T-helper 17 cell (primary cell): ENCODE data around the gene ELOVL6. TPM values are rescaled to one million over a fixed set of nuclear protein-coding genes. Genes with fewer than 3 reads are reported as not detected.

Source experiments
- ATAC-seq: fragments of 150-1000 bp; cut with Tn5 transposase; 2 replicates; pipeline ENCODE4 v1.10.0; 2021; ENCODE audit warnings: mild to moderate bottlenecking, moderate library complexity
- DNase-seq, 3 donors: peaks; one replicate each; pipeline versions ENCODE4 v3.0.0 to v3.0.0-alpha.2; 2020 to 2021
- H3K9me3 ChIP-seq: one replicate; pipeline ENCODE4 v1.7.0; 2013; ENCODE audit warnings: low read length, mild to moderate bottlenecking; ENCODE audit not compliant: control insufficient read depth, poor library complexity, severe bottlenecking
- H3K27ac Mint-ChIP-seq: one replicate; pipeline ENCODE4 v1.8.0; 2022; ENCODE audit warnings: mild to moderate bottlenecking, moderate library complexity, mixed read lengths
- H3K27me3 Mint-ChIP-seq: one replicate; pipeline ENCODE4 v1.8.0; 2022; ENCODE audit warnings: mixed read lengths
- H3K36me3 Mint-ChIP-seq: one replicate; pipeline ENCODE4 v1.8.0; 2022; ENCODE audit warnings: low read depth, mixed read lengths
- H3K4me1 Mint-ChIP-seq: one replicate; pipeline ENCODE4 v1.8.0; 2022; ENCODE audit warnings: mild to moderate bottlenecking, mixed read lengths
- H3K4me3 Mint-ChIP-seq: one replicate; pipeline ENCODE4 v1.8.0; 2022; ENCODE audit warnings: mild to moderate bottlenecking, moderate library complexity, mixed read lengths
- total RNA-seq, 4 donors: library from RNA in 2 of 4; stranded (reverse) in 2 of 4; gene quantifications; one replicate each; pipeline ENCODE4 v1.2.3 and lab custom pipeline; 2022 to 2026

Gene ELOVL6
- total RNA-seq, 2 donors from 2014 or later = 3.7 to 3.9 TPM

- H3K27me3 Mint-ChIP-seq = peaks cover 10% of the 10 kb centered on the region
- no peak for ATAC-seq
These were observed 189.9 kb downstream of the ELOVL6 start for GRCh38 chr4:110008540-110008939.

DNA sequence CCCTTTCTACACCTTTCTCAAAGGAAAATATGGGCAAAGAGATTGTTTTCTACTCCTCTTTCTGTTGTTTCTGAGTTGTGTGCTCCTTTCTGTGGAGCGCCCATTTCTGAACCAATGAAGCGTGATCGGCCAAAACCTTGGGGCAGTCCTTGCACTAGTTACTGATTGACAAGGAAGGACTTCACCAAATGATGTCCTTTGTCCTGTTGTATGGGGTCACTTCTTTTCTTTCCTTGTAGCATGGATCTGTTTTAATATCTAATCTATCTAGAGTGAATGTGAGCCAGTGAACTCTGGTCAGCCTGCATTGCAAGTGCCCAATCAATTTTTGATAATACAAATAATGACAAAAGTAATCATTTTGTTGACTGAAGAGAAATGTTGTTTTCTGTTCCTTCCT is 191.2 kb downstream of the ELOVL6 start:
- peaks cover 2% of the 10 kb centered on the region for H3K4me1 Mint-ChIP-seq
- H3K36me3 Mint-ChIP-seq = no peaks in the 10 kb centered on the region
- DNase-seq = no peak
- H3K9me3 ChIP-seq = no peaks in the 10 kb centered on the region
- no peak overlapping the region for H3K4me3 Mint-ChIP-seq
- ATAC-seq = no peak
- peaks cover 12% of the 10 kb centered on the region for H3K27me3 Mint-ChIP-seq
- H3K27ac Mint-ChIP-seq = no peak overlapping the region

More at GRCh38 chr4:110008540-110008939, 189.9 kb downstream of the ELOVL6 start:
- H3K27ac Mint-ChIP-seq = no peak overlapping the region
- H3K4me1 Mint-ChIP-seq = peaks cover 2% of the 10 kb centered on the region
- H3K4me3 Mint-ChIP-seq = no peak overlapping the region
- DNase-seq = no peak
- no peaks in the 10 kb centered on the region for H3K36me3 Mint-ChIP-seq
- H3K9me3 ChIP-seq = no peaks in the 10 kb centered on the region

GRCh38 chr4:110005461-110006056 is 192.9 kb downstream of the ELOVL6 start:
- Mint-ChIP-seq H3K27me3 (peaks cover 12% of the 10 kb centered on the region), H3K36me3 (no peaks in the 10 kb centered on the region), H3K27ac (peak overlapping the region; percentile 41), H3K4me3 (no peak overlapping the region), H3K4me1 (peaks cover 7% of the 10 kb centered on the region)
- ATAC-seq (peak; percentile 82), DNase-seq (no peak)
- no peaks in the 10 kb centered on the region for H3K9me3 ChIP-seq

- Mint-ChIP-seq H3K27ac (no peak overlapping the region), H3K4me3 (no peak overlapping the region), H3K36me3 (no peaks in the 10 kb centered on the region), H3K27me3 (peaks cover 12% of the 10 kb centered on the region), H3K4me1 (peaks cover 7% of the 10 kb centered on the region)
- no peaks in the 10 kb centered on the region for H3K9me3 ChIP-seq
- no peak for DNase-seq
- ATAC-seq = no peak
These were observed 193.9 kb downstream of the ELOVL6 start for GRCh38 chr4:110004556-110004955.

GRCh38 chr4:110003401-110004187 is 194.8 kb downstream of the ELOVL6 start:
- H3K36me3 Mint-ChIP-seq = no peaks in the 10 kb centered on the region
- H3K4me1 Mint-ChIP-seq = peaks cover 7% of the 10 kb centered on the region
- DNase-seq = no peak
- peaks cover 14% of the 10 kb centered on the region for H3K27me3 Mint-ChIP-seq
- no peak for ATAC-seq
- H3K27ac Mint-ChIP-seq = no peak overlapping the region
- H3K4me3 Mint-ChIP-seq = no peak overlapping the region
- H3K9me3 ChIP-seq = no peaks in the 10 kb centered on the region

DNA sequence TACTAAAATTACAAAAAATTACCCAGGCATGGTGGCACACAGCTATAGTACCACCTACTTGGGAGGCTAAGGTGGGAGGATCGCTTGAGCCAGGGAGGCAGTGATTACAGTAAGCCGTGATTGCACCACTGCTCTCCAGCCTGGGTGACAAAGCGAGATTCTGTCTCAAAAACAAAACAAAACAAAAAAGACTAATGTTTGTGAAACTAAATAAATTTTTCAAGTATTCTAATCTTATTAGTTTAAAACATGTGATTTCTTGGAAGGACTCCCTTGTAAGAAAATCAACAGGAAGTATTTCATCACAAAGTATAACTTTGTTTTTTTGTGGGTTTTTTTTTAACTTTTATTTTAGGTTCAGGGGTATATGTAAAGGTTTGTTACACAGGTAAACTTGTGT is 196.1 kb downstream of the ELOVL6 start:
- no peak for DNase-seq
- ATAC-seq = no peak
- H3K27ac Mint-ChIP-seq = no peak overlapping the region
- H3K27me3 Mint-ChIP-seq = peaks cover 14% of the 10 kb centered on the region
- H3K4me3 Mint-ChIP-seq = no peak overlapping the region
- H3K9me3 ChIP-seq = no peaks in the 10 kb centered on the region
- no peaks in the 10 kb centered on the region for H3K36me3 Mint-ChIP-seq
- peaks cover 7% of the 10 kb centered on the region for H3K4me1 Mint-ChIP-seq

DNA sequence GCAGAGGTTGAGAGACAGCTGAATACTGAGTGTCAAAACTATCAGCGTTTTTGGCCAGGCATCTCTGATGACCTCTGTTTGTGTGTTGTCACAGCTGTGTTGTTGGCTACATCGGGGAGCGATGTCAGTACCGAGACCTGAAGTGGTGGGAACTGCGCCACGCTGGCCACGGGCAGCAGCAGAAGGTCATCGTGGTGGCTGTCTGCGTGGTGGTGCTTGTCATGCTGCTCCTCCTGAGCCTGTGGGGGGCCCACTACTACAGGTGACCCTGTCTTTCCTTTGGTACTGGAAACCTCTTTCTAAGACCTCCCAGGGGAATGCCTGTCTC is 198.9 kb downstream of the ELOVL6 start:
- DNase-seq (no peak), ATAC-seq (no peak)
- no peaks in the 10 kb centered on the region for H3K36me3 Mint-ChIP-seq
- H3K9me3 ChIP-seq = no peaks in the 10 kb centered on the region
- no peak overlapping the region for H3K4me3 Mint-ChIP-seq
- peaks cover 24% of the 10 kb centered on the region for H3K27me3 Mint-ChIP-seq
- H3K27ac Mint-ChIP-seq = no peak overlapping the region
- peaks cover 5% of the 10 kb centered on the region for H3K4me1 Mint-ChIP-seq

DNA sequence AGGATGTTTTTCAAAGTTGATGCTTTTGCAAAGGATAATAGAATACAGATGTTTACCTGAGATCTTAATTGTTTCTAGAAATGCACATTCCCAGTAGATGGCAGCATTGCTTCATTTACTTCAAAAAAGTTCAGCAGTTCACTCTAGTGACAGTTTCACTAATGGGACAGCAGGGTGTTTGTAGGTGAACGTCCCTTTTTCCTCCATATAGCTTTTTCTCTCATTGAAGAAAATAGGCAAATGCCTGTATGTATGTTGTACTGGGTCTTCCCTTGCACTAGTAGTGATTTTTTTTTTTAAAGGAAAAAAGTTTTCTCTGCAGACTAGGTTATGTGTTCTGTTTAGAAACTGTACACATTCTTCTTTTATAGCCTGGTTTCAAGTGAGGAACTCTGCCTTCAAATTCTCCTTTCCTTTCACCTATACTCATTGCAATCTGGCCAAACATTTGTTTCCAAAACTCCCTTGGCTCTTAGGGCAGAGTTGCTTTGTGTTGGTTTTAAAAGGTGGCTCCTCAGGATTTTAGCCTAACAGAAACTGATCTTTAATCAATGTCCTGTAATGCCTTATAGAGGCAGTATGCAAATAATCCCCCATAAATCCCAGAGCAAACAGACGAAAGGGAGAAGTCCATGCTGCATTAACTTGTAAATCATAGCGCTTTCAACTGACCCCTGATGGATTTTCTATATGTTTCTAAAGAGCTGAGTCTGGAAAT is 199.4 kb downstream of the ELOVL6 start:
- Mint-ChIP-seq H3K27me3 (peaks cover 28% of the 10 kb centered on the region), H3K27ac (no peak overlapping the region), H3K36me3 (no peaks in the 10 kb centered on the region), H3K4me1 (peaks cover 5% of the 10 kb centered on the region), H3K4me3 (no peak overlapping the region)
- DNase-seq (peak in 1 of 3 donors; percentile 23), ATAC-seq (peak; percentile 83)
- no peaks in the 10 kb centered on the region for H3K9me3 ChIP-seq

- no peak for ATAC-seq
- DNase-seq = no peak
- Mint-ChIP-seq H3K4me1 (peaks cover 2% of the 10 kb centered on the region), H3K27me3 (peaks cover 29% of the 10 kb centered on the region), H3K27ac (peak overlapping the region; percentile 9), H3K36me3 (no peaks in the 10 kb centered on the region), H3K4me3 (no peak overlapping the region)
- no peaks in the 10 kb centered on the region for H3K9me3 ChIP-seq
These were observed 201.9 kb downstream of the ELOVL6 start for GRCh38 chr4:109996526-109996925.
